Measurements from ENCODE around the gene POPDC2. TPM values are rescaled to one million over a fixed set of nuclear protein-coding genes. Genes with fewer than 3 reads are reported as not detected.
A peak's percentile ranks its signal among the peaks of the same experiment; 100 is the strongest.
"Not testable (repeated sequence)": the region's sequence is repeated elsewhere in the genome, so short reads cannot be mapped to it uniquely, and the experiment has no call there.

POPDC2 gene
- total RNA-seq, 2 donors from 2014 or later = 0.95 to 1.6 TPM

DNA sequence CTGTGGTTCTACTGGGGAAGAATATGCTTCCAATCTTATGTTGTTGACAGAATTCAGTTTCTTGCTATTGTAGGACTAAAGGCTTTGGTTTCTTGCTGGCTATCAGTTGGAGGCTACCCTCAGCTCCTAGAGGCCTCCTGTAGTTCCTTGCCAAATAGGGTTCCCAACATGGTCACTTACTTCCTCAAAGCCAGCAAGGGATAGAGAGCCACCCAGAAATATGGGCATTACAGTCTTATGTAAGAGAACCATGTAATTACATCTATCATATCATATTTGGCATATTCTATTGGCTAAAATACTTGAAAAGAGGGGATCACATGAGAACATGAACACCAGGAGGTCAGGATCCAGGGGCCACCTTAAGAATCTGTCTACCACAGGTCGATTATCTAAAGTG is 23.0 kb upstream of the POPDC2 start:
- no peaks in the 10 kb centered on the region for H3K4me1 ChIP-seq (ENCODE audit: control insufficient read depth, insufficient read depth, low read length)
- TF ChIP-seq, protein P1, sequence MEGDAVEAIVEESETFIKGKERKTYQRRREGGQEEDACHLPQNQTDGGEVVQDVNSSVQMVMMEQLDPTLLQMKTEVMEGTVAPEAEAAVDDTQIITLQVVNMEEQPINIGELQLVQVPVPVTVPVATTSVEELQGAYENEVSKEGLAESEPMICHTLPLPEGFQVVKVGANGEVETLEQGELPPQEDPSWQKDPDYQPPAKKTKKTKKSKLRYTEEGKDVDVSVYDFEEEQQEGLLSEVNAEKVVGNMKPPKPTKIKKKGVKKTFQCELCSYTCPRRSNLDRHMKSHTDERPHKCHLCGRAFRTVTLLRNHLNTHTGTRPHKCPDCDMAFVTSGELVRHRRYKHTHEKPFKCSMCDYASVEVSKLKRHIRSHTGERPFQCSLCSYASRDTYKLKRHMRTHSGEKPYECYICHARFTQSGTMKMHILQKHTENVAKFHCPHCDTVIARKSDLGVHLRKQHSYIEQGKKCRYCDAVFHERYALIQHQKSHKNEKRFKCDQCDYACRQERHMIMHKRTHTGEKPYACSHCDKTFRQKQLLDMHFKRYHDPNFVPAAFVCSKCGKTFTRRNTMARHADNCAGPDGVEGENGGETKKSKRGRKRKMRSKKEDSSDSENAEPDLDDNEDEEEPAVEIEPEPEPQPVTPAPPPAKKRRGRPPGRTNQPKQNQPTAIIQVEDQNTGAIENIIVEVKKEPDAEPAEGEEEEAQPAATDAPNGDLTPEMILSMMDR (conservative IDR thresholded peaks at IDR 0.05) = no peak
- no peaks in the 10 kb centered on the region for H3K27me3 ChIP-seq (ENCODE audit: control insufficient read depth, insufficient read depth, low read length, poor library complexity, severe bottlenecking)
- DNase-seq = no peak
- peaks cover 8% of the 10 kb centered on the region for H3K27me3 Mint-ChIP-seq (ENCODE audit: insufficient read depth)
- H3K4me1 Mint-ChIP-seq = peaks cover 7% of the 10 kb centered on the region
- no peak overlapping the region for H3K27ac Mint-ChIP-seq
- H3K36me3 Mint-ChIP-seq (ENCODE audit: low read depth) = no peaks in the 10 kb centered on the region
- H3K27ac ChIP-seq (ENCODE audit: low read depth, low read length) = no peak overlapping the region
- H3K9me3 Mint-ChIP-seq = peaks cover 20% of the 10 kb centered on the region
- H3K9ac ChIP-seq (ENCODE audit: extremely low read depth, low read length, poor library complexity, severe bottlenecking) = no peak overlapping the region
- H3K4me3 Mint-ChIP-seq = no peak overlapping the region
- 60 to 75% methylated on average over 1 of the region's 1 CpG for WGBS, 2 experiments (ENCODE audit: insufficient coverage in 1 of 2, insufficient read length in 1 of 2)
- H3K9me3 ChIP-seq (ENCODE audit: control insufficient read depth, low read length) = peaks cover 7% of the 10 kb centered on the region
- no peak overlapping the region for H3K4me3 ChIP-seq (ENCODE audit: low read length)
- no peaks in the 10 kb centered on the region for H3K36me3 ChIP-seq (ENCODE audit: control insufficient read depth, insufficient read depth, low read length)

DNA sequence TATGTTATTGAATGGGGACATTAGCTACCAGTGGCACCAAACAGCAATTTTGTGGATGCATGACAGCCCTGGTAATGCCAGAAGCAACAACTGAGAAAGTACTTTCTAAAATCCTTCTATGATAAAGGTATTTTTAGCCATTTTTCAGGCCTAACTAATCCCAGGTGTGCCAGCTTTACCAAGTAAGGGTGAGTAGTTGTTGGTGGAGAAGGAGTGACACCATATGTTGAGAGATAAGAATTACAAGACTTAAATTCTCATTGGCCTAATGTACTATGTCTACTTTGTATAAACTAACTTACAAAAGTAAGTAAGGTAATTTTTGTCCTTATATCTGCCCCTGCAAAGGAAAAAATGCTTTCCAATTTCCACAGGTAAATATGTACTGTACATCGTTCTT is 20.9 kb upstream of the POPDC2 start:
- Histone ChIP-seq H3K9ac (ENCODE audit: extremely low read depth, low read length, poor library complexity, severe bottlenecking) (no peak overlapping the region), H3K36me3 (ENCODE audit: control insufficient read depth, insufficient read depth, low read length) (no peaks in the 10 kb centered on the region), H3K27me3 (ENCODE audit: control insufficient read depth, insufficient read depth, low read length, poor library complexity, severe bottlenecking) (no peaks in the 10 kb centered on the region), H3K27ac (ENCODE audit: low read depth, low read length) (no peak overlapping the region), H3K4me1 (ENCODE audit: control insufficient read depth, insufficient read depth, low read length) (no peaks in the 10 kb centered on the region), H3K9me3 (ENCODE audit: control insufficient read depth, low read length) (no peaks in the 10 kb centered on the region), H3K4me3 (ENCODE audit: low read length) (no peak overlapping the region)
- no peak for DNase-seq
- Mint-ChIP-seq H3K4me3 (no peak overlapping the region), H3K36me3 (ENCODE audit: low read depth) (no peaks in the 10 kb centered on the region), H3K27me3 (ENCODE audit: insufficient read depth) (peaks cover 3% of the 10 kb centered on the region), H3K4me1 (peaks cover 15% of the 10 kb centered on the region), H3K27ac (no peak overlapping the region), H3K9me3 (peaks cover 7% of the 10 kb centered on the region)
- 85% methylated on average over 1 of the region's 1 CpG; no CpG with 5 or more reads in 1 of the 2 experiments for WGBS, 2 experiments (ENCODE audit: insufficient coverage in 1 of 2, insufficient read length in 1 of 2)
- TF ChIP-seq, protein P1 (conservative IDR thresholded peaks at IDR 0.05) = peak; percentile 72

DNA sequence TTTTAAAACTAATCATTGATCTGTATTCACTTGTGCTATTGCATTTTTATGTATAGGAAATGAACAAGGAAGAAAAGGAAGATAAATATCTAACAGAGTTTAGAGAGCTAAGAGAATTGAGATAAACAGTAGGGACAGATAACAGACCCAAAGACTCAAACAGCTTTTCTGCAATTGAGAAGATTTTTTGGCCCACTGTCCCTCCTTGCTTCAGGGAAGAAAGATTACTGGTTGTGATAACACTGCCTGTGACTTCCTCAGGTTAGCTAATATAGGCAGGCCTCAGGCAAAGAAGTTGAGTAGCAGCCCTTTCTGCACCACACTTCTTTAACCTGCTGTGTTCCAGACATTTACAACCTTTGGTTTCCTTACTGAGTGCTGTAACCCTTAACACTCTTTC is 19.5 kb upstream of the POPDC2 start:
- H3K9me3 Mint-ChIP-seq = no peaks in the 10 kb centered on the region
- H3K27me3 Mint-ChIP-seq (ENCODE audit: insufficient read depth) = peaks cover 3% of the 10 kb centered on the region
- no peaks in the 10 kb centered on the region for H3K4me1 ChIP-seq (ENCODE audit: control insufficient read depth, insufficient read depth, low read length)
- H3K36me3 ChIP-seq (ENCODE audit: control insufficient read depth, insufficient read depth, low read length) = peaks cover 5% of the 10 kb centered on the region
- no peaks in the 10 kb centered on the region for H3K27me3 ChIP-seq (ENCODE audit: control insufficient read depth, insufficient read depth, low read length, poor library complexity, severe bottlenecking)
- TF ChIP-seq, protein P1 (conservative IDR thresholded peaks at IDR 0.05) = no peak
- no peak overlapping the region for H3K4me3 Mint-ChIP-seq
- H3K36me3 Mint-ChIP-seq (ENCODE audit: low read depth) = peaks cover 9% of the 10 kb centered on the region
- no peak overlapping the region for H3K4me3 ChIP-seq (ENCODE audit: low read length)
- H3K27ac ChIP-seq (ENCODE audit: low read depth, low read length) = no peak overlapping the region
- H3K9me3 ChIP-seq (ENCODE audit: control insufficient read depth, low read length) = peaks cover 4% of the 10 kb centered on the region
- peaks cover 24% of the 10 kb centered on the region for H3K4me1 Mint-ChIP-seq
- no peak for DNase-seq
- H3K9ac ChIP-seq (ENCODE audit: extremely low read depth, low read length, poor library complexity, severe bottlenecking) = no peak overlapping the region
- no peak overlapping the region for H3K27ac Mint-ChIP-seq

DNA sequence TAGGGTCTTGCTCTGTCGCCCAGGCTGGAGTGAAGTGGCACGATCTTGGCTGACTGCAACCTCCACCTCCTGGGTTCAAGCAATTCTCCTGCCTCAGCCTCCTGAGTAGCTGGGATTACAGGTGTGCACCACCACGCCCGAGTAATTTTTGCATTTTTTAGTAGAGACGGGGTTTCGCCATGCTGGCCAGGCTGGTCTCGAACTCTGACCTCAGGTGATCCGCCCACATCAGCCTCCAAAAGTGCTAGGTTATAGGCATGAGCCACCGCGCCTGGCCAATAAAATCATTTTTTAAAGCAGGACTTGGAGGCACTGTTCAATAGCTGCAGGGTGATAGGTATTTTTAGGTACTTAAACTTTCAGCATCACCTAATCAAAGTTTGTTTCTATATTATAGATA is 17.8 kb upstream of the POPDC2 start:
- not testable (repeated sequence) for H3K9me3 Mint-ChIP-seq; H3K27ac Mint-ChIP-seq; H3K27ac ChIP-seq (ENCODE audit: low read depth, low read length); H3K4me1 ChIP-seq (ENCODE audit: control insufficient read depth, insufficient read depth, low read length); H3K4me3 ChIP-seq (ENCODE audit: low read length); H3K4me3 Mint-ChIP-seq; DNase-seq; H3K27me3 Mint-ChIP-seq (ENCODE audit: insufficient read depth); H3K9ac ChIP-seq (ENCODE audit: extremely low read depth, low read length, poor library complexity, severe bottlenecking); H3K27me3 ChIP-seq (ENCODE audit: control insufficient read depth, insufficient read depth, low read length, poor library complexity, severe bottlenecking)
- Mint-ChIP-seq H3K4me1 (peaks cover 24% of the 10 kb centered on the region), H3K36me3 (ENCODE audit: low read depth) (peaks cover 25% of the 10 kb centered on the region)
- peaks cover 12% of the 10 kb centered on the region for H3K9me3 ChIP-seq (ENCODE audit: control insufficient read depth, low read length)
- H3K36me3 ChIP-seq (ENCODE audit: control insufficient read depth, insufficient read depth, low read length) = peaks cover 20% of the 10 kb centered on the region
- WGBS, 2 experiments (ENCODE audit: insufficient coverage in 1 of 2, insufficient read length in 1 of 2) = 93 to 94% methylated on average over 8 to 10 of the region's 10 CpGs

All from endodermal cell (in vitro differentiated cells).